HCT116 (cell line): ENCODE data around the gene APBA2. TPM values are rescaled to one million over a fixed set of nuclear protein-coding genes. Genes with fewer than 3 reads are reported as not detected.

ENCODE experiments used
- ATAC-seq: fragments of 200-7000 bp; cut with Tn5 transposase; 2 replicates; pipeline ENCODE4 v1.9.1; 2020; ENCODE audit warnings: mild to moderate bottlenecking, moderate library complexity
- BruUV-seq: library from RNA; stranded (reverse); fragments of 400-500 nt; replicated peaks from 2 replicates; lab custom pipeline; 2021; lab: Mats Ljungman, UMichigan
- CTCF ChIA-PET: fragments of 300-600 bp; sonication (Branson Sonifier 250); formaldehyde crosslinking; loops from one replicate; lab custom pipeline; 2021; ENCODE audit warnings: antibody characterized with exemption; lab: Charles Lee
- POLR2A ChIA-PET: fragments of 300-600, 350-600 bp; sonication (Branson Sonifier 250); formaldehyde crosslinking; loops from one replicate; lab custom pipeline; 2021; ENCODE audit warnings: antibody characterized with exemption; lab: Charles Lee
- RAD21 ChIA-PET, 2 experiments: fragments of 300-600 bp; sonication (Branson Sonifier 250); formaldehyde crosslinking; loops; one replicate each; lab custom pipeline; 2023; ENCODE audit warnings: low total read pairs in 2 of 2; ENCODE audit not compliant: uncharacterized antibody in 2 of 2, unreplicated experiment in 2 of 2, low non-redundant PET in 1 of 2; lab: Charles Lee
- DNase-seq: peaks from one replicate; pipeline ENCODE4 v3.0.0-alpha.2; 2010; ENCODE audit warnings: low read depth, low spot score
- H2AFZ ChIP-seq: fragments of 200-600 bp; shearing (Covaris generic), sonication (generic); 2 replicates; pipeline ENCODE4 v1.6.1; 2017; ENCODE audit warnings: low read depth, mixed run types, mixed read lengths, antibody characterized with exemption, low read length; ENCODE audit not compliant: poor library complexity, severe bottlenecking
- H3K27ac ChIP-seq: 2 replicates; pipeline ENCODE4 v1.5.1; 2012; ENCODE audit warnings: low read depth, low read length
- H3K27me3 ChIP-seq: fragments of 200-600 bp; sonication (generic); 2 replicates; pipeline ENCODE4 v1.6.1; 2016; ENCODE audit warnings: mixed run types, low read length, mixed read lengths; ENCODE audit not compliant: insufficient read depth
- H3K36me3 ChIP-seq, 2 experiments: fragments of 200-500 bp in 1 of 2; fragments of 200-600 bp in 1 of 2; sonication (Bioruptor generic) in 1 of 2; sonication (generic) in 1 of 2; 2 replicates each; pipeline versions ENCODE4 v1.5.1 to v1.6.1; 2014 to 2016; ENCODE audit warnings: low read length in 2 of 2, inconsistent platforms in 1 of 2, mixed read lengths in 1 of 2, mixed run types in 1 of 2; ENCODE audit not compliant: insufficient read depth in 2 of 2, control insufficient read depth in 1 of 2
- H3K4me1 ChIP-seq, 2 experiments: fragments of 200-600 bp in 1 of 2; sonication (generic) in 1 of 2; 2 replicates each; pipeline versions ENCODE4 v1.5.1 to v1.6.1; 2012 to 2017; ENCODE audit warnings: low read length in 2 of 2, inconsistent platforms in 1 of 2, mild to moderate bottlenecking in 1 of 2, mixed read lengths in 1 of 2, mixed run types in 1 of 2, moderate library complexity in 1 of 2; ENCODE audit not compliant: insufficient read depth in 2 of 2, control insufficient read depth in 1 of 2
- H3K4me2 ChIP-seq: fragments of 200-600 bp; sonication (generic); 2 replicates; pipeline ENCODE4 v1.6.1; 2017; ENCODE audit warnings: mixed run types, low read length, mixed read lengths
- H3K4me3 ChIP-seq, 2 experiments: fragments of 200-600 bp in 1 of 2; sonication (generic) in 1 of 2; replicated peaks in 1 of 2; 2 replicates each; pipeline ENCODE4 v1.5.1; 2011 to 2016; ENCODE audit warnings: low read length in 2 of 2, control low read depth in 1 of 2, low read depth in 1 of 2, mild to moderate bottlenecking in 1 of 2, mixed read lengths in 1 of 2, mixed run types in 1 of 2
- H3K79me2 ChIP-seq: fragments of 200-600 bp; sonication (generic); 2 replicates; pipeline ENCODE4 v1.6.1; 2017; ENCODE audit warnings: mild to moderate bottlenecking, mixed run types, low read length, moderate library complexity, mixed read lengths; ENCODE audit not compliant: insufficient read depth
- H3K9ac ChIP-seq: fragments of 200-600 bp; sonication (generic); 2 replicates; pipeline ENCODE4 v1.6.1; 2016; ENCODE audit warnings: low read length, mixed read lengths
- H3K9me2 ChIP-seq: fragments of 200-600 bp; sonication (generic), shearing (Covaris generic); 2 replicates; pipeline ENCODE4 v1.6.1; 2017; ENCODE audit warnings: mixed run types, mild to moderate bottlenecking, moderate library complexity; ENCODE audit not compliant: insufficient read depth
- H3K9me3 ChIP-seq, 2 experiments: fragments of 200-500 bp in 1 of 2; fragments of 200-600 bp in 1 of 2; sonication (Bioruptor generic) in 1 of 2; sonication (generic) in 1 of 2; 2 replicates each; pipeline ENCODE4 v1.6.1; 2014 to 2017; ENCODE audit warnings: low read length in 2 of 2, mixed read lengths in 2 of 2, inconsistent platforms in 1 of 2, low read depth in 1 of 2, mild to moderate bottlenecking in 1 of 2, mixed run types in 1 of 2, moderate library complexity in 1 of 2; ENCODE audit not compliant: control insufficient read depth in 1 of 2, insufficient read depth in 1 of 2
- H4K20me1 ChIP-seq: fragments of 200-600 bp; sonication (generic), shearing (Covaris generic); 2 replicates; pipeline ENCODE4 v1.6.1; 2017; ENCODE audit warnings: mixed run types, mild to moderate bottlenecking, moderate library complexity; ENCODE audit not compliant: insufficient read depth
- CEBPB ChIP-seq: IDR thresholded peaks from 2 replicates; pipeline ENCODE4 v1.6.1; 2012; ENCODE audit warnings: low read depth
- EGR1 ChIP-seq: IDR thresholded peaks from 2 replicates; pipeline ENCODE4 v1.6.1; 2012; ENCODE audit warnings: low read depth
- ELF1 ChIP-seq: IDR thresholded peaks from 2 replicates; pipeline ENCODE4 v1.6.1; 2012; ENCODE audit warnings: low read depth, borderline replicate concordance
- EZH2 ChIP-seq: fragments of 200-600 bp; sonication (generic); IDR thresholded peaks from 2 replicates; pipeline ENCODE4 v1.6.1; 2017; ENCODE audit warnings: antibody characterized with exemption, mixed run types
- FOSL1 ChIP-seq: IDR thresholded peaks from 2 replicates; pipeline ENCODE4 v1.6.1; 2012; ENCODE audit warnings: low read depth
- MAX ChIP-seq: IDR thresholded peaks from 2 replicates; pipeline ENCODE4 v1.6.1; 2012
- POLR2A ChIP-seq: IDR thresholded peaks from 2 replicates; pipeline ENCODE4 v1.7.0; 2011; ENCODE audit warnings: borderline replicate concordance; ENCODE audit not compliant: insufficient read depth, insufficient read length; ENCODE audit errors: extremely low read depth
- POLR2AphosphoS5 ChIP-seq: IDR thresholded peaks from 2 replicates; pipeline ENCODE4 v1.6.1; 2011; ENCODE audit warnings: mild to moderate bottlenecking, low read depth, low read length, moderate library complexity
- REST ChIP-seq: IDR thresholded peaks from 2 replicates; pipeline ENCODE4 v1.6.1; 2012; ENCODE audit warnings: low read depth
- SP1 ChIP-seq: IDR thresholded peaks from 2 replicates; pipeline ENCODE4 v1.6.1; 2012; ENCODE audit warnings: low read depth
- SRF ChIP-seq: IDR thresholded peaks from 2 replicates; pipeline ENCODE4 v1.6.1; 2012; ENCODE audit warnings: low read depth
- YY1 ChIP-seq: IDR thresholded peaks from 2 replicates; pipeline ENCODE4 v1.6.1; 2011; ENCODE audit warnings: low read length, low read depth, moderate library complexity, mild to moderate bottlenecking; ENCODE audit not compliant: insufficient replicate concordance; ENCODE audit errors: extremely low read depth
- ZFX ChIP-seq: fragments of 450-650 bp; IDR thresholded peaks from 2 replicates; pipeline ENCODE4 v1.6.1; 2017
- ZNF274 ChIP-seq: fragments of 200-500 bp; sonication (Bioruptor generic); IDR thresholded peaks from 2 replicates; pipeline ENCODE4 v1.6.1; 2014; ENCODE audit warnings: mild to moderate bottlenecking, low read depth, low read length, inconsistent platforms
- intact Hi-C: fragments of 100-400 bp; cut with micrococcal nuclease; formaldehyde crosslinking; loops from 2 replicates; pipeline ENCODE4 v1.10.0; 2022
- total RNA-seq: library from RNA; stranded (reverse); gene quantifications from one replicate; pipeline ENCODE4 v1.2.1, GENCODE V29; 2021; ENCODE audit not compliant: unreplicated experiment
- TF ChIP-seq, protein P1 (sequence below), 3 experiments: fragments of 200-600 bp in 1 of 3; sonication (generic) in 1 of 3; IDR thresholded peaks in 2 of 3; conservative IDR thresholded peaks in 1 of 3; 2 replicates each; pipeline ENCODE4 v1.5.1; 2012 to 2017; ENCODE audit warnings: low read depth in 2 of 3, low read length in 2 of 3, antibody characterized with exemption in 1 of 3, borderline replicate concordance in 1 of 3, control low read depth in 1 of 3, mild to moderate bottlenecking in 1 of 3, mixed read lengths in 1 of 3, mixed run types in 1 of 3, moderate library complexity in 1 of 3; ENCODE audit not compliant: insufficient read depth in 1 of 3

The APBA2 gene
- total RNA-seq, 1 experiment from 2014 or later = 0.47 TPM

GRCh38 chr15:28992336-28992864 lies 106.6 kb downstream of the APBA2 start (continued):
- no peak for TF ChIP-seq SRF
- TF ChIP-seq YY1 = no peak
- no peak for TF ChIP-seq REST
- no peak for TF ChIP-seq SP1
- no peak for TF ChIP-seq CEBPB
- TF ChIP-seq MAX = no peak
- no peak for TF ChIP-seq ZNF274
- TF ChIP-seq POLR2A = no peak
- TF ChIP-seq EZH2 = no peak

DNA sequence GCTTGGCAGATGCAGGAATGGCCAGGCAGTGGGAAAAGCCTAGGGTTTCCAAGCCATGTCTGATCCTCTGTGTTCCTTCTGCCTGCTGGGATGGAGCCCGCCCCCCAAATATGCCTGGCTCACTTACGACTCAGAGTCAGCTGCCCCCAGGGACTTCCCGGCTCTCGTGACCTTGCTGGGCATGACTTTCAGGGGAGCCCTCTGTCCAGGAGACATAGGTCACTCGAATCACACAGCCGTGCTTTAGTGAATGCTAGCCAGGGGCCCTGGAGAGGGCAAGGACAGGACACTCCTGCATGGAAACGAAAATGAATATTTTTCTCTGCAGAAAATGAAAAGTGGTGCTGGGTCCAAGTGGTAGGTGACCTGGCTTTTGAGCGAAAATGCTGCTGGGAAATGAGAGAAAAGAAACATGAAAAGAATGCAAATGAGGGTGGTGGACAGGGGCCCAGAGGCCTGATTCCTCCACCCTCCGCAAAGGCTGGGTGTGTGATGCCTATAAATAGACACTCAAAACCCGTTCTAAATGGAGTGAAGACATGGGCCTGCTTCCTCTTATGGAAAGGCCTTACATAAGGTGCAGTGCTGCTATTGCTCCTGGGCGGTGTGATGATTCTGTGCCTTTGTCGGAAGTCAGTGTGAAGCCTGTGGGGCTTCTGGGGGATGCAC lies 107.4 kb downstream of the APBA2 start:
- H3K79me2 ChIP-seq = no peaks in the 10 kb centered on the region
- H3K4me1 ChIP-seq = no peaks in the 10 kb centered on the region
- ChIA-PET POLR2A (no interaction called here), CTCF (no interaction called here), RAD21 (no interaction called here)
- H2AFZ ChIP-seq = no peak overlapping the region
- BruUV-seq = no TSS peak
- no peaks in the 10 kb centered on the region for H3K9me2 ChIP-seq
- no peak overlapping the region for H3K4me3 ChIP-seq
- H3K9ac ChIP-seq = no peak overlapping the region
- intact Hi-C loops = loop anchor here (10.0 kb wide), 1 partner anchor 572 kb away; no protein-coding TSS in a partner anchor
- no peak overlapping the region for H3K27ac ChIP-seq
- no peak for ATAC-seq
- no peak for DNase-seq
- H3K9me3 ChIP-seq = no peaks in the 10 kb centered on the region
- no peaks in the 10 kb centered on the region for H3K27me3 ChIP-seq
- no peaks in the 10 kb centered on the region for H3K36me3 ChIP-seq
- H3K4me2 ChIP-seq = no peak overlapping the region
- H4K20me1 ChIP-seq = no peaks in the 10 kb centered on the region
- TF ChIP-seq ELF1 = no peak
- no peak for TF ChIP-seq EZH2
- no peak for TF ChIP-seq FOSL1
- no peak for TF ChIP-seq REST
- TF ChIP-seq MAX = no peak
- TF ChIP-seq EGR1 = no peak
- TF ChIP-seq ZFX = no peak
- TF ChIP-seq POLR2AphosphoS5 = no peak
- TF ChIP-seq, protein P1, sequence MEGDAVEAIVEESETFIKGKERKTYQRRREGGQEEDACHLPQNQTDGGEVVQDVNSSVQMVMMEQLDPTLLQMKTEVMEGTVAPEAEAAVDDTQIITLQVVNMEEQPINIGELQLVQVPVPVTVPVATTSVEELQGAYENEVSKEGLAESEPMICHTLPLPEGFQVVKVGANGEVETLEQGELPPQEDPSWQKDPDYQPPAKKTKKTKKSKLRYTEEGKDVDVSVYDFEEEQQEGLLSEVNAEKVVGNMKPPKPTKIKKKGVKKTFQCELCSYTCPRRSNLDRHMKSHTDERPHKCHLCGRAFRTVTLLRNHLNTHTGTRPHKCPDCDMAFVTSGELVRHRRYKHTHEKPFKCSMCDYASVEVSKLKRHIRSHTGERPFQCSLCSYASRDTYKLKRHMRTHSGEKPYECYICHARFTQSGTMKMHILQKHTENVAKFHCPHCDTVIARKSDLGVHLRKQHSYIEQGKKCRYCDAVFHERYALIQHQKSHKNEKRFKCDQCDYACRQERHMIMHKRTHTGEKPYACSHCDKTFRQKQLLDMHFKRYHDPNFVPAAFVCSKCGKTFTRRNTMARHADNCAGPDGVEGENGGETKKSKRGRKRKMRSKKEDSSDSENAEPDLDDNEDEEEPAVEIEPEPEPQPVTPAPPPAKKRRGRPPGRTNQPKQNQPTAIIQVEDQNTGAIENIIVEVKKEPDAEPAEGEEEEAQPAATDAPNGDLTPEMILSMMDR (IDR thresholded peaks at IDR 0.05 in 2 of 3, conservative IDR thresholded peaks at IDR 0.05 in 1 of 3; ENCODE audit: borderline replicate concordance in 1 of 3, insufficient read depth in 1 of 3, low read depth in 2 of 3, low read length in 2 of 3) = no peak
